Measurements from ENCODE around the gene CD300H. TPM values are rescaled to one million over a fixed set of nuclear protein-coding genes. Genes with fewer than 3 reads are reported as not detected.
A peak's percentile ranks its signal among the peaks of the same experiment; 100 is the strongest.

The CD300H gene
- total and polyA plus RNA-seq, 2 donors from 2014 or later, result 2.0 TPM; not detected in 1

GRCh38 chr17:74545843-74546230 is 21.5 kb downstream of the CD300H start, which contains the start of gene CD300C:
Gene CD300C (minus strand): TSS chr17:74546115. CDS start chr17:74545782, 333 bp downstream.
- peak within 1 kb of the TSS in 1 of 3 donors; percentile 31 for H3K4me3 ChIP-seq (ENCODE audit: low read length in 3 of 3)
- TF ChIP-seq, protein P1, sequence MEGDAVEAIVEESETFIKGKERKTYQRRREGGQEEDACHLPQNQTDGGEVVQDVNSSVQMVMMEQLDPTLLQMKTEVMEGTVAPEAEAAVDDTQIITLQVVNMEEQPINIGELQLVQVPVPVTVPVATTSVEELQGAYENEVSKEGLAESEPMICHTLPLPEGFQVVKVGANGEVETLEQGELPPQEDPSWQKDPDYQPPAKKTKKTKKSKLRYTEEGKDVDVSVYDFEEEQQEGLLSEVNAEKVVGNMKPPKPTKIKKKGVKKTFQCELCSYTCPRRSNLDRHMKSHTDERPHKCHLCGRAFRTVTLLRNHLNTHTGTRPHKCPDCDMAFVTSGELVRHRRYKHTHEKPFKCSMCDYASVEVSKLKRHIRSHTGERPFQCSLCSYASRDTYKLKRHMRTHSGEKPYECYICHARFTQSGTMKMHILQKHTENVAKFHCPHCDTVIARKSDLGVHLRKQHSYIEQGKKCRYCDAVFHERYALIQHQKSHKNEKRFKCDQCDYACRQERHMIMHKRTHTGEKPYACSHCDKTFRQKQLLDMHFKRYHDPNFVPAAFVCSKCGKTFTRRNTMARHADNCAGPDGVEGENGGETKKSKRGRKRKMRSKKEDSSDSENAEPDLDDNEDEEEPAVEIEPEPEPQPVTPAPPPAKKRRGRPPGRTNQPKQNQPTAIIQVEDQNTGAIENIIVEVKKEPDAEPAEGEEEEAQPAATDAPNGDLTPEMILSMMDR (IDR thresholded peaks at IDR 0.05; ENCODE audit: borderline replicate concordance, extremely low read depth, insufficient read depth), result no peak
- H3K9me3 ChIP-seq (ENCODE audit: control insufficient read depth in 2 of 3, insufficient read depth in 1 of 3, low read length in 3 of 3), result no peaks in the 10 kb centered on the region
- DNase-seq, result peak in 1 of 5 donors; percentile 71
- no peaks in the 10 kb centered on the region for H3K4me1 ChIP-seq (ENCODE audit: control insufficient read depth in 2 of 3, insufficient read depth in 2 of 3, low read depth in 1 of 3, low read length in 3 of 3)
- H3K9ac ChIP-seq (ENCODE audit: low read length in 3 of 3), result no peak within 1 kb of the TSS
- H3K36me3 ChIP-seq (ENCODE audit: control insufficient read depth in 2 of 3, insufficient read depth in 3 of 3, low read length in 3 of 3), result no peaks in the 10 kb centered on the region
- H3K27ac ChIP-seq (ENCODE audit: low read depth in 2 of 2, low read length in 2 of 2), result no peak within 1 kb of the TSS
- intact Hi-C loops (cut with DNase I), result no loop called here
- no peak for FAIRE-seq
- H3K27me3 ChIP-seq (ENCODE audit: control insufficient read depth, insufficient read depth, low read length), result no peaks in the 10 kb centered on the region

DNA sequence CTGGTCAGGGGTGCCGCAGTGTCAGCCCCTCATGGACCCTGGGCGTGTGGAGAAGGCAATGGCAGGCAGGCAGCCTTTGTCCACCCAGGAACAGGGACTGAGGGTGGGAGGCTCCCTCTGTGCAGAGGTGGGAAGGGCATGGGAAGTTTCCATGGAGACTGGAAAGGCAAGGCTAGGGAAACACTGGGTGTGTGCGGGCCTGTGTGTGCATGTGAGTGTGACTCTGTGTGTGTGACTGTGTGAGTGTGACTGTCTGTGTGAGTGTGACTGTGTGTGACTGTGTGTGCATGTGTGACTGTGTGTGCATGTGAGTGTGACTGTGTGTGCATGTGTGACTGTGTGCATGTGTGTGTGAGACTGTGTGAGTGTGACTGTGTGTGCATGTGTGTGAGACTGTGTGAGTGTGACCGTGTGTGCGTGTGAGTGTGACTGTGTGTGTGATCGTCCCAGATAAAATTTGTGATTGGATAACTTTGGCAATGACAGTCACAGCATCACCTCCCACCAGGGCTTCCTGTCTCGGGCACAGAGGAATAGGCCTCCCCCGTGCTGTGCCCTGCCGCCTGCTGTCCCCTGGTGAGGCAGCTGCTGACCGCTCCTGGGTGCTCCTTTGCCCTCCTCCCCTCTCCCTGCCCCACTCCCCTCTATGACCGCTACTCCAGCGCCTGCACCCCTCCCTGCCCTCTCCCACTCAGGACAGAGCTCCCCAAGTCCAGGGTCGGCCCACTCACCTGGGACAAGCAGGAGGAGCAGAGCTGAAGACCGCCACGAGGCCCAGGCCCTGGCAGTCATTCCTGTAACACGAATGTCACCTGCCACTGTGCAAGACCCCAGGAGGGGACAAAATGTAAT is 22.1 kb downstream of the CD300H start:
- no peaks in the 10 kb centered on the region for H3K4me1 ChIP-seq (ENCODE audit: control insufficient read depth in 2 of 3, insufficient read depth in 2 of 3, low read depth in 1 of 3, low read length in 3 of 3)
- H3K36me3 ChIP-seq (ENCODE audit: control insufficient read depth in 2 of 3, insufficient read depth in 3 of 3, low read length in 3 of 3), result no peaks in the 10 kb centered on the region
- TF ChIP-seq, protein P1 (IDR thresholded peaks at IDR 0.05; ENCODE audit: borderline replicate concordance, extremely low read depth, insufficient read depth), result no peak
- no peaks in the 10 kb centered on the region for H3K9me3 ChIP-seq (ENCODE audit: control insufficient read depth in 2 of 3, insufficient read depth in 1 of 3, low read length in 3 of 3)
- no peak overlapping the region for H3K9ac ChIP-seq (ENCODE audit: low read length in 3 of 3)
- intact Hi-C loops (cut with DNase I), result no loop called here
- H3K4me3 ChIP-seq (ENCODE audit: low read length in 3 of 3), result peak overlapping the region in 1 of 3 donors; percentile 31
- peak in 4 of 5 donors; percentile 21 to 80 (median 26) for DNase-seq
- no peak overlapping the region for H3K27ac ChIP-seq (ENCODE audit: low read depth in 2 of 2, low read length in 2 of 2)
- no peaks in the 10 kb centered on the region for H3K27me3 ChIP-seq (ENCODE audit: control insufficient read depth, insufficient read depth, low read length)
- FAIRE-seq, result no peak

DNA sequence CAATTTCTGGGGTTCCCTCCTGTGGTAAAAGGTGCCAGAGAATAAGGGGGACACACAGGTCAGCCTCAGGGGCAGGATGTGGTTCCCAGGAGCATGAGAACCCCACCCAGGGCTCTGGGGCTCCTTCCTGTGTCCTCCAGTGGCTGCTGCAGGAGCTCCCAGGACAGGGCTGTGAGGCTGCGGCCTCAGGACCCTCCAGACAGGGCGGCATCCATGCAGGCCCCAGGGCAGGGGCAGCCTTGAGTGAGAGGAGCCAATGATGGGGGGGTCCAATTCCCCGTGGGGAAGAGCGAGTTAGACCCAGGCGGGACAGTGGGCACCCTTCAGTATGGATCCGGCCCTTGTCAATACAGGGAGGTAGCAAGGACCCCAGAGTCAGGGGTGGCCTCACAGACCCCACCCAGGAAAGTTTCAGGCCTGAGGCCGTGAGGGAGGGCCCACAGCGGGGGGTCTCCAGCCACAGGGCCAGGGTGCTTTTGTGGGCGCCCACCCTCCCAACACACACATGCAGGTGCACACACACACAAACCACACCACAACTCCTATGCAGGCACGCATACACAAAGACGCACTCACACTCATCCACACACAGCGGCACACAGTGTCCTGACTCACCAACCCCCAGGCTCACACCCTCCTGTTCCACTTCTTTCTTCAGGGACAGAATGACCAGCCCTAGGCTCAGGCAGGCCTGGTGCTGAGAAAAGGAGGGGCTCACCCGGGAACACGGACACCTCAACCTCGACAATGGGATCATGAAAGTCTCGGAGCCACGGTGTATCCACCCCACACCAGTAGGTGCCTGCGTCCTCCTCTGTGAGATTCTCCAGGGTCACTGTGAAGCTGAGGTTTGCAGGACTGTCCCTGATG is 23.2 kb downstream of the CD300H start:
- intact Hi-C loops (cut with DNase I), result no loop called here
- Histone ChIP-seq H3K9me3 (ENCODE audit: control insufficient read depth in 2 of 3, insufficient read depth in 1 of 3, low read length in 3 of 3) (no peaks in the 10 kb centered on the region), H3K36me3 (ENCODE audit: control insufficient read depth in 2 of 3, insufficient read depth in 3 of 3, low read length in 3 of 3) (no peaks in the 10 kb centered on the region), H3K4me1 (ENCODE audit: control insufficient read depth in 2 of 3, insufficient read depth in 2 of 3, low read depth in 1 of 3, low read length in 3 of 3) (no peaks in the 10 kb centered on the region), H3K9ac (ENCODE audit: low read length in 3 of 3) (no peak overlapping the region), H3K27me3 (ENCODE audit: control insufficient read depth, insufficient read depth, low read length) (no peaks in the 10 kb centered on the region), H3K4me3 (ENCODE audit: low read length in 3 of 3) (no peak overlapping the region), H3K27ac (ENCODE audit: low read depth in 2 of 2, low read length in 2 of 2) (no peak overlapping the region)
- no peak for FAIRE-seq
- TF ChIP-seq, protein P1 (IDR thresholded peaks at IDR 0.05; ENCODE audit: borderline replicate concordance, extremely low read depth, insufficient read depth), result no peak
- DNase-seq, result peak in 1 of 5 donors; percentile 61

All from kidney (tissue), 14 donors.